D721Med (cell line): ENCODE measurements around the gene PUS1.

Experiments used
- DNase-seq: peaks from one replicate; pipeline ENCODE4 v3.0.0; 2011; ENCODE audit warnings: low spot score; ENCODE audit not compliant: insufficient read length
- FAIRE-seq: peaks from 2 replicates; lab custom pipeline; 2011; peaks lifted over from hg19 to GRCh38; lab: Jason Lieb, UNC
- TF ChIP-seq, protein P1 (sequence below): IDR thresholded peaks from 2 replicates; pipeline ENCODE4 v1.5.1; 2012; ENCODE audit warnings: mild to moderate bottlenecking, control low read depth; ENCODE audit not compliant: insufficient read depth; ENCODE audit errors: missing control alignments

PUS1 gene

DNA sequence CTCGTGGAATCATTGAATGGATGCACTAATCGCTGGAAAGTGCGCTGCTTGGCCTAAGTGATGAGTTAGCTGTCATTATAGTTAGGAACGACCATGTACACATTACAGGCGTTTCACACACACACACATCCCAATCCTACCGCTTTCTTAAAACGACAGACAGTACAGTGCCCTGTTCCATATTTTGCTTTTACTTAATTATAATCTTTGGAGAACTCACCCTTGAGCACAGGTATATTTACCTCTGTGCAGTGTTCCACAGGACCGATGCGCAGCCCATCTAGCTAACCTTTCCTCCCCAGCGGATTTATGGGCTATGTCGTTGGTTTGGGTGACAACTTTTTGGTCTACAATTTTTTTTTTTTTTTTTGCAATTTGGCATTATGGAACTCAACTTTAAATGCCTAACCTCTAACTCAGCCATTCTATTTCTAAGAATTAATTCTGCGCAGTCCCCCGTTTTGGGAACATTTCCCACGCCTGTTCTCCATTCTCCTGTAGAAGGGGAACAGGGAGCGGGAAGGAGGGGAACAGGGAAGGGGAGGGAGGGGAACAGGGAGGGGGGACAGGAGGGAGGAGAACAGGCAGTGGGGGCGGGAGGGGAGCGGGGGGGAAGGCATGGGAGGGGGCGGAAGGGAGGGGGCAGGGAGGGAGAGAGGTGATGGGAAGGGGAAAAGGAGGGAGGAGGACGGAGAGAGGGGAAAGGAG lies 35.3 kb upstream of the PUS1 start:
- no peak for FAIRE-seq
- no peak for DNase-seq

DNA sequence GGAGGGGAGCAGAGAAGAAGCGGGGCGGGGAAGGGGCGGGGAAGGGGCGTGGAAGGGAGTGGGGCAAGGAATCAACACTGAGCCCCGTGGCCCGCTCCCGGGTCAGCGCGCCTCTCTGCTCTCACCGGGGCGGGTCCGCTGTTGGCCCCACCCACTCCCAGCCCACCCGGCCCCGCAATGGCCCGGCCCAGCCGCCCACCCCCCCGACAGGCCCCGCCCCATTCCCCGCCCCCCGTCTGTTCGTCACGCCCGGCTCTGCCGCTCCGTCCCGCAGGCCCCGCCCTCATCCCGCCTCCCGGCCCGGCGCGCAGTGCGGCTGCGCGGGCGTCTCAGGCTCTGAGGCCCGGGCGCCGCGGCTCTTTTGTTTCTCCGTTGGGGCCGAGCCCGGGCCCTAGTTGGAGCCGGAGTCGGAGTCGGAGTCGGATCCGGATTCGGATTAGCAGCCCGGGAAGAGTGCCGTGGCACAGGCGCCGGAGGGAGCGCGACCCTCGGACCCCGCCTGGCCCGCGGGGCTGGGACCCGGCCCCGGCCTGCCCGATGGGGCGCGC lies 34.7 kb upstream of the PUS1 start, which contains the start of gene ULK1:
ULK1 (plus strand) TSS at position 310 of the 548 bp plus-strand sequence. CDS start 380 bp downstream, outside the sequence.
- FAIRE-seq (no peak), DNase-seq (peak; percentile 99)
- TF ChIP-seq, protein P1, sequence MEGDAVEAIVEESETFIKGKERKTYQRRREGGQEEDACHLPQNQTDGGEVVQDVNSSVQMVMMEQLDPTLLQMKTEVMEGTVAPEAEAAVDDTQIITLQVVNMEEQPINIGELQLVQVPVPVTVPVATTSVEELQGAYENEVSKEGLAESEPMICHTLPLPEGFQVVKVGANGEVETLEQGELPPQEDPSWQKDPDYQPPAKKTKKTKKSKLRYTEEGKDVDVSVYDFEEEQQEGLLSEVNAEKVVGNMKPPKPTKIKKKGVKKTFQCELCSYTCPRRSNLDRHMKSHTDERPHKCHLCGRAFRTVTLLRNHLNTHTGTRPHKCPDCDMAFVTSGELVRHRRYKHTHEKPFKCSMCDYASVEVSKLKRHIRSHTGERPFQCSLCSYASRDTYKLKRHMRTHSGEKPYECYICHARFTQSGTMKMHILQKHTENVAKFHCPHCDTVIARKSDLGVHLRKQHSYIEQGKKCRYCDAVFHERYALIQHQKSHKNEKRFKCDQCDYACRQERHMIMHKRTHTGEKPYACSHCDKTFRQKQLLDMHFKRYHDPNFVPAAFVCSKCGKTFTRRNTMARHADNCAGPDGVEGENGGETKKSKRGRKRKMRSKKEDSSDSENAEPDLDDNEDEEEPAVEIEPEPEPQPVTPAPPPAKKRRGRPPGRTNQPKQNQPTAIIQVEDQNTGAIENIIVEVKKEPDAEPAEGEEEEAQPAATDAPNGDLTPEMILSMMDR, result no peak

More for the DNA sequence above, 35.3 kb upstream of the PUS1 start:
- TF ChIP-seq, protein P1, result no peak

DNA sequence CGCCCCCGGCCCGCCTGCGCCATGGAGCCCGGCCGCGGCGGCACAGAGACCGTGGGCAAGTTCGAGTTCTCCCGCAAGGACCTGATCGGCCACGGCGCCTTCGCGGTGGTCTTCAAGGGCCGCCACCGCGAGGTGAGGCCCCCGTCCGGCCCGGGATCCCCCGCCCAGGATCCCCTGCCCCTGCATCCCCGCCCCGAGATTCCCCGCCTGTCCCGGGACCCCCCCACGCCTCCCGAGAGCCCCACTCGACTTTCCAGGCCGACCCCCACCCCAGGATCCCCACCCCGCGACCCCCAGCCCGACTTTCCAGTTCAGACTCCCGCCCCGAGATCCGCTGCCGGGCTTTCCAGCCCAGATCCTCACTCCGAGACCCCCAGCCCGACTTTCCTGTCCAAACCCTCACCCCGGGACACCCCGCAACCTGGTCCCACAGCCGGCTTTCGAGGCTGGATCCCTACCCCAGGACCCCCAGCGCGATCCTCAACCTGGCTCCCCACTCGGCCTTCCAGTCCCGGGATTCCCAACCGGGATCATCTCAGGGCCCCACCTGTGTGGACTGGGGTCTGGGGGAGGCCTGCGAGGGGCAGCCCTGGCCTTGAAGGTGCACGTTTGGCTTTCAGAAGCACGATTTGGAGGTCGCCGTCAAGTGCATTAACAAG lies 34.0 kb upstream of the PUS1 start:
- FAIRE-seq (no peak), DNase-seq (no peak)
- TF ChIP-seq, protein P1, result no peak

DNA sequence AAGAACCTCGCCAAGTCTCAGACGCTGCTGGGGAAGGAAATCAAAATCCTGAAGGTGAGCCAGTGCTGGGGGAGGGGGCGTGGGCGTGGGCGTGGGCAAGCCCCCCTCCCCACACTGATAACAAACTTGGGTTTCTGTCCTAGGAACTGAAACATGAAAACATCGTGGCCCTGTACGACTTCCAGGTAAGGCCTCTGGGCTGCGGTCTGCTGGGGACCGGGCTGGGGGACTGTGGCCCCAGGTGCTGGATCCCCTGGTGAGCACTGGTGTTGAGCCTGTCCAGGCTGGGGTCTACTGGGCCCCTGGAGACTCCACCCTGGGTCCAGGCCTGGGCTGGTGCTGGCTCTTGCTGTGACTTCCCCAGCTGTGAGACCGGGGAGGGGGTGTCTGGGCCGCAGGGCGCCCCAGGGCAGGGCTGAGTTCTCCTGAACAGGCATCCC lies 33.4 kb upstream of the PUS1 start:
- TF ChIP-seq, protein P1, result no peak
- no peak for FAIRE-seq
- DNase-seq, result no peak

DNA sequence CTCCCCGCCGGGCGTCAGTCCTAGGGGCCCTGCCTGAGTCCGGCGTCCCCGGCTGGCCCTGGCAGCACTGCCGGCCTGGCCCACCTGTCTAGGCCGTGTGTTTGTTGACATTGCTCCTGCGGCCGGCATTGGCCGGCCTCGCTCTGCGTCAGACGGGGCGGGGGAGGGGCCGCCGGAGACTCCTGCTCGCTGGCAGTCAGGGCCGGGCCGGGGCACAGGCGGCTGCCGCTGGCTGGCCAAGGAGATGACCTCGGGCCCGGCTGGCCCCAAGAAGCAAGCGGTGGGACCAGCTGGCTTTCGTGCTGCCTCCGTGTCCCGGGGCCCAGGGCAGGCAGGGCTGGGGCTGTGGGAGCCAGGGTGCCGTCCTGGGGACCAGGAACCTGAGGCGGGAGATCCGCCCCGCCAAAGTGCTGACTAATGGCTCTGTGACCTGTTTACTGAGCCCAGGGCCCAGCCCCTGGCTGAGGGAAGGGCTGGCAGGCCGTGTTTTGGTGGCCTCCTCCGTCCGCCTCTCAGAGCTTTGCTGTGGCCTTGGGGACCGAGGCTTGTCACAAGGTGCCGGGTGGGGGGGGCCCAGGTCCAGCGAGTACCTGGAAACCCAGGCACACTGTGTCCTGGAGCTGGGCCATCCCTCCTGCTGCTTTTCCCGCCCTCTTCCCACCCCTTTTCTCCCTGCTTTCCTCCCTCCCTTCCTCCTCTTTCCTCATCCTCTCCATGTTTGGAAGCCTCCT lies 32.8 kb upstream of the PUS1 start:
- FAIRE-seq (no peak), DNase-seq (peak; percentile 90)
- TF ChIP-seq, protein P1, result no peak

DNA sequence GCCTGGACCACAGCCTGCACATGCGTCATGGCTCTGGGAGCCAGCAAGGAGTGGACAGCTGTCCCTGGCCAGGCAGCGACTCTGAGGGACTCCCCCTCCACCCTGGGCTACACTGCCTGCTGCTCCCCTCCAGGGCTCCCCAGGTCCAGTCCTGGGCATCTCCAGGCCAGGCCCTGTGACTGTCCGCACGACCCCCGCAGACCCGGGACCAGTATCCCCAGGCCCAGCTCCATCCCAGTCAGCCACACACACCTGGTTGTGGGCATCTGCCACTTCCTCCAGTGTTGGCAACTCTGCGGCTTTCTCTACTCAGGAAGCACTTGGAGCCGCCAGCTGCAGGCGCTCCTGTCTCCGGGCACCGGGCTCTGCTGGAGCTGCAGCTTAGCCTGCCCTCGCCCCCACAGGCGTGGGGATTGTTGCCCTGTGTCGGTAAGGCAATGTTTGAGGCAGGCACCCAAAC lies 32.2 kb upstream of the PUS1 start:
- no peak for FAIRE-seq
- no peak for DNase-seq
- TF ChIP-seq, protein P1, result no peak
